Liver (tissue), 9 donors: ENCODE data around the gene PPP2R2D. TPM values are rescaled to one million over a fixed set of nuclear protein-coding genes. Genes with fewer than 3 reads are reported as not detected.

ENCODE experiments used
- DNase-seq: peaks from one replicate; pipeline ENCODE4 v3.0.0-alpha.2; 2017; ENCODE audit warnings: low spot score
- H3K27ac ChIP-seq, 2 donors: one replicate each; pipeline ENCODE4 v1.7.0; 2013; ENCODE audit warnings: inconsistent platforms in 2 of 2, low read length in 2 of 2, control low read depth in 1 of 2, low read depth in 1 of 2, mild to moderate bottlenecking in 1 of 2
- H3K27me3 ChIP-seq, 4 donors: one replicate each; pipeline versions ENCODE4 v1.6.1 to v1.7.0; 2013; ENCODE audit warnings: low read length in 3 of 4, inconsistent platforms in 1 of 4, mild to moderate bottlenecking in 1 of 4, moderate library complexity in 1 of 4; ENCODE audit not compliant: control insufficient read depth in 4 of 4, insufficient read depth in 4 of 4
- H3K36me3 ChIP-seq, 4 donors: one replicate each; pipeline versions ENCODE4 v1.6.1 to v1.7.0; 2013; ENCODE audit warnings: low read length in 3 of 4, mild to moderate bottlenecking in 3 of 4, low read depth in 1 of 4, moderate library complexity in 1 of 4; ENCODE audit not compliant: control insufficient read depth in 4 of 4, insufficient read depth in 3 of 4
- H3K4me1 ChIP-seq, 4 donors: one replicate each; pipeline versions ENCODE4 v1.6.1 to v1.7.0; 2013; ENCODE audit warnings: low read length in 3 of 4, mild to moderate bottlenecking in 3 of 4, moderate library complexity in 1 of 4; ENCODE audit not compliant: control insufficient read depth in 4 of 4, insufficient read depth in 4 of 4
- H3K4me3 ChIP-seq, 3 donors: one replicate each; pipeline versions ENCODE4 v1.6.1 to v1.7.0; 2013; ENCODE audit warnings: low read length in 3 of 3, control low read depth in 1 of 3, low read depth in 1 of 3, mild to moderate bottlenecking in 1 of 3
- H3K9ac ChIP-seq, 2 donors: one replicate each; pipeline ENCODE4 v1.7.0; 2013; ENCODE audit warnings: low read length in 2 of 2, mild to moderate bottlenecking in 2 of 2, moderate library complexity in 2 of 2, control low read depth in 1 of 2, low read depth in 1 of 2
- H3K9me3 ChIP-seq, 4 donors: one replicate each; pipeline versions ENCODE4 v1.6.1 to v1.7.0; 2013; ENCODE audit warnings: low read length in 3 of 4; ENCODE audit not compliant: control insufficient read depth in 4 of 4
- EGR1 ChIP-seq, 2 donors: IDR thresholded peaks; 2 replicates each; pipeline ENCODE4 v1.6.1; 2016 to 2018; ENCODE audit warnings: antibody characterized with exemption in 2 of 2, low read depth in 2 of 2
- FOXA1 ChIP-seq: IDR thresholded peaks from 2 replicates; pipeline ENCODE4 v1.6.1; 2016; ENCODE audit warnings: antibody characterized with exemption
- FOXA2 ChIP-seq: IDR thresholded peaks from 2 replicates; pipeline ENCODE4 v1.6.1; 2016; ENCODE audit warnings: antibody characterized with exemption
- HNF4A ChIP-seq, 2 donors: conservative IDR thresholded peaks; 2 replicates each; pipeline ENCODE4 v1.6.1; 2016; ENCODE audit warnings: antibody characterized with exemption in 2 of 2, mild to moderate bottlenecking in 2 of 2
- JUND ChIP-seq, 2 donors: IDR thresholded peaks; 2 replicates each; pipeline ENCODE4 v1.6.1; 2016; ENCODE audit warnings: antibody characterized with exemption in 2 of 2
- NR2F2 ChIP-seq: IDR thresholded peaks from 2 replicates; pipeline ENCODE4 v1.6.1; 2016; ENCODE audit warnings: antibody characterized with exemption
- RAD21 ChIP-seq, 2 donors: IDR thresholded peaks; 2 replicates each; pipeline ENCODE4 v1.6.1; 2016; ENCODE audit warnings: antibody characterized with exemption in 2 of 2, mild to moderate bottlenecking in 2 of 2
- RXRA ChIP-seq, 2 donors: IDR thresholded peaks; 2 replicates each; pipeline ENCODE4 v1.6.1; 2017 to 2018; ENCODE audit warnings: antibody characterized with exemption in 2 of 2, mild to moderate bottlenecking in 1 of 2
- SP1 ChIP-seq: IDR thresholded peaks from 2 replicates; pipeline ENCODE4 v1.6.1; 2018; ENCODE audit warnings: antibody characterized with exemption, mild to moderate bottlenecking
- YY1 ChIP-seq: IDR thresholded peaks from 2 replicates; pipeline ENCODE4 v1.6.1; 2016; ENCODE audit warnings: antibody characterized with exemption, mild to moderate bottlenecking
- WGBS: extraction: QIAGEN DNeasy Blood & Tissue Kit; methylation state at CpG from one replicate; pipeline ENCODE4 v1.1.7; 2013; 5-methylcytosine and 5-hydroxymethylcytosine counted together
- polyA plus RNA-seq, 2 donors: library from polyadenylated mRNA; stranded (reverse) in 1 of 2; unstranded in 1 of 2; fragments of 200-250 nt in 1 of 2; fragments of >200 nt in 1 of 2; fragmentation: Nextera tagmentation in 1 of 2; extraction: Ambion mirVana in 1 of 2; gene quantifications; one replicate each; pipeline versions ENCODE4 v1.2.1 to v1.2.3, GENCODE V29; 2013 to 2015
- total RNA-seq, 2 donors: library from RNA; depleted of rRNA; stranded (reverse); fragments of >200 nt; gene quantifications; one replicate each; pipeline ENCODE4 v1.2.3, GENCODE V29; 2014
- TF ChIP-seq, protein P1 (sequence below): IDR thresholded peaks from 2 replicates; pipeline ENCODE4 v1.6.1; 2016; ENCODE audit warnings: antibody characterized with exemption
- TF ChIP-seq, protein P2 (sequence below): IDR thresholded peaks from 2 replicates; pipeline ENCODE4 v1.6.1; 2016; ENCODE audit warnings: antibody characterized with exemption, mild to moderate bottlenecking
- TF ChIP-seq, protein P3 (sequence below): IDR thresholded peaks from 2 replicates; pipeline ENCODE4 v1.6.1; 2016; ENCODE audit warnings: antibody characterized with exemption
- TF ChIP-seq, protein P4 (sequence below): IDR thresholded peaks from 2 replicates; pipeline ENCODE4 v1.6.1; 2016; ENCODE audit warnings: antibody characterized with exemption
- donor health status: healthy.
- donor health status: healthy.
- donor health status: healthy.
- donor health status: healthy.
- donor health status: healthy.

The PPP2R2D gene
- total and polyA plus RNA-seq, 4 donors: 5.9 to 20.5 (median 14.3) TPM

DNA sequence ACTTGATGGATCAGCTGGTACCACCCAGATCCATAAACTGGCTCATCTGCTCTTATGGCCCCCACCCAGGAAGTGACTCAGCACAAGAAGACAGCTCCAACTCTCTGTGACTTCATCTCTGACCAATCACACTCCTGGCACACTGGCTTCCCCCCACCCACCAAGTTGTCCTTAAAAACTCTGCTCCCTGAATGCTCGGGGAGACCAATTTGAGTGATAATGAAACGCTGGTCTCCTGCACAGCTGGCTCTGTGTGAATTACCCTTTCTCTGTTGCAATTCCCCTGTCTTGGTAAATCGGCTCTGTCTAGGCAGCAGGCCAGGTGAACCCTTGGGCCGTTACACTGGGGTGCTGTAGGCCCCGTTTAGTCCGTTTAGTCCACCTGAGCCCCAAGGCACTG is 104.3 kb downstream of the PPP2R2D start:
- WGBS: 85% methylated on average over 6 of the region's 6 CpGs
- H3K9ac ChIP-seq: no peak overlapping the region
- no peak for TF ChIP-seq NR2F2
- TF ChIP-seq, protein P1, sequence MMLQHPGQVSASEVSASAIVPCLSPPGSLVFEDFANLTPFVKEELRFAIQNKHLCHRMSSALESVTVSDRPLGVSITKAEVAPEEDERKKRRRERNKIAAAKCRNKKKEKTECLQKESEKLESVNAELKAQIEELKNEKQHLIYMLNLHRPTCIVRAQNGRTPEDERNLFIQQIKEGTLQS: no peak
- TF ChIP-seq JUND (IDR thresholded peaks at IDR 0.05): no peak
- TF ChIP-seq FOXA1: no peak
- TF ChIP-seq RXRA (IDR thresholded peaks at IDR 0.05): no peak
- TF ChIP-seq, protein P2, sequence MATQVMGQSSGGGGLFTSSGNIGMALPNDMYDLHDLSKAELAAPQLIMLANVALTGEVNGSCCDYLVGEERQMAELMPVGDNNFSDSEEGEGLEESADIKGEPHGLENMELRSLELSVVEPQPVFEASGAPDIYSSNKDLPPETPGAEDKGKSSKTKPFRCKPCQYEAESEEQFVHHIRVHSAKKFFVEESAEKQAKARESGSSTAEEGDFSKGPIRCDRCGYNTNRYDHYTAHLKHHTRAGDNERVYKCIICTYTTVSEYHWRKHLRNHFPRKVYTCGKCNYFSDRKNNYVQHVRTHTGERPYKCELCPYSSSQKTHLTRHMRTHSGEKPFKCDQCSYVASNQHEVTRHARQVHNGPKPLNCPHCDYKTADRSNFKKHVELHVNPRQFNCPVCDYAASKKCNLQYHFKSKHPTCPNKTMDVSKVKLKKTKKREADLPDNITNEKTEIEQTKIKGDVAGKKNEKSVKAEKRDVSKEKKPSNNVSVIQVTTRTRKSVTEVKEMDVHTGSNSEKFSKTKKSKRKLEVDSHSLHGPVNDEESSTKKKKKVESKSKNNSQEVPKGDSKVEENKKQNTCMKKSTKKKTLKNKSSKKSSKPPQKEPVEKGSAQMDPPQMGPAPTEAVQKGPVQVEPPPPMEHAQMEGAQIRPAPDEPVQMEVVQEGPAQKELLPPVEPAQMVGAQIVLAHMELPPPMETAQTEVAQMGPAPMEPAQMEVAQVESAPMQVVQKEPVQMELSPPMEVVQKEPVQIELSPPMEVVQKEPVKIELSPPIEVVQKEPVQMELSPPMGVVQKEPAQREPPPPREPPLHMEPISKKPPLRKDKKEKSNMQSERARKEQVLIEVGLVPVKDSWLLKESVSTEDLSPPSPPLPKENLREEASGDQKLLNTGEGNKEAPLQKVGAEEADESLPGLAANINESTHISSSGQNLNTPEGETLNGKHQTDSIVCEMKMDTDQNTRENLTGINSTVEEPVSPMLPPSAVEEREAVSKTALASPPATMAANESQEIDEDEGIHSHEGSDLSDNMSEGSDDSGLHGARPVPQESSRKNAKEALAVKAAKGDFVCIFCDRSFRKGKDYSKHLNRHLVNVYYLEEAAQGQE: no peak
- TF ChIP-seq HNF4A (conservative IDR thresholded peaks at IDR 0.05): no peak
- TF ChIP-seq EGR1 (IDR thresholded peaks at IDR 0.05; ENCODE audit: low read depth in 2 of 2): no peak
- TF ChIP-seq SP1: no peak

DNA sequence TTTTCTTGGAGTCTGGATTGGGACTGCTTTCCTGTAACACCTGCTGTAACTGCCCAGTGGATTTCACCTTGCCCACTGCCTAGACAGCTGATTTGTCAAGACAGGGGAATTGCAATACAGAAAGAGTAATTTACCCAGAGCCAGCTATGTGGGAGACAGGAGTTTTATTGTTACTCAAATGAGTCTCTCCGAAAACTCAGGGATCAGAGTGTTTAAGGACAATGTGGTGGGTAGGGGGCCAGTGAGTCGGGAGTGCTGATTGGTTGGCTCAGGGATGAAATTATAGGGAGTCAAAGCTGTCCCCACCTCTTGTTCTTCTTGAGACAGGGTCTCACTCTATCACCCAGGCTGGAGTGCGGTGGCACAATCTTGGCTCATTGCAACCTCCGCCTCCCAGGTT is 106.2 kb downstream of the PPP2R2D start:
- no peak for DNase-seq
- no peak for TF ChIP-seq EGR1 (IDR thresholded peaks at IDR 0.05; ENCODE audit: low read depth in 2 of 2)
- TF ChIP-seq FOXA2: no peak
- TF ChIP-seq, protein P3, sequence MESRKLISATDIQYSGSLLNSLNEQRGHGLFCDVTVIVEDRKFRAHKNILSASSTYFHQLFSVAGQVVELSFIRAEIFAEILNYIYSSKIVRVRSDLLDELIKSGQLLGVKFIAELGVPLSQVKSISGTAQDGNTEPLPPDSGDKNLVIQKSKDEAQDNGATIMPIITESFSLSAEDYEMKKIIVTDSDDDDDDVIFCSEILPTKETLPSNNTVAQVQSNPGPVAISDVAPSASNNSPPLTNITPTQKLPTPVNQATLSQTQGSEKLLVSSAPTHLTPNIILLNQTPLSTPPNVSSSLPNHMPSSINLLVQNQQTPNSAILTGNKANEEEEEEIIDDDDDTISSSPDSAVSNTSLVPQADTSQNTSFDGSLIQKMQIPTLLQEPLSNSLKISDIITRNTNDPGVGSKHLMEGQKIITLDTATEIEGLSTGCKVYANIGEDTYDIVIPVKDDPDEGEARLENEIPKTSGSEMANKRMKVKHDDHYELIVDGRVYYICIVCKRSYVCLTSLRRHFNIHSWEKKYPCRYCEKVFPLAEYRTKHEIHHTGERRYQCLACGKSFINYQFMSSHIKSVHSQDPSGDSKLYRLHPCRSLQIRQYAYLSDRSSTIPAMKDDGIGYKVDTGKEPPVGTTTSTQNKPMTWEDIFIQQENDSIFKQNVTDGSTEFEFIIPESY: no peak
- TF ChIP-seq NR2F2: no peak
- no peak for TF ChIP-seq RAD21 (IDR thresholded peaks at IDR 0.05)
- no peak for TF ChIP-seq HNF4A (conservative IDR thresholded peaks at IDR 0.05)
- TF ChIP-seq YY1: no peak
- TF ChIP-seq JUND (IDR thresholded peaks at IDR 0.05): no peak
- no peak for TF ChIP-seq RXRA (IDR thresholded peaks at IDR 0.05)
- TF ChIP-seq, protein P4, sequence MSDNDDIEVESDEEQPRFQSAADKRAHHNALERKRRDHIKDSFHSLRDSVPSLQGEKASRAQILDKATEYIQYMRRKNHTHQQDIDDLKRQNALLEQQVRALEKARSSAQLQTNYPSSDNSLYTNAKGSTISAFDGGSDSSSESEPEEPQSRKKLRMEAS: no peak
- Histone ChIP-seq H3K4me1 (no peaks in the 10 kb centered on the region), H3K36me3 (no peaks in the 10 kb centered on the region), H3K4me3 (no peak overlapping the region), H3K9ac (no peak overlapping the region), H3K27me3 (no peaks in the 10 kb centered on the region), H3K9me3 (peaks cover 0 to 3% (median 0%) of the 10 kb centered on the region in 4 donors), H3K27ac (no peak overlapping the region)
- 93% methylated on average over 4 of the region's 4 CpGs for WGBS

More for the DNA sequence above, 104.3 kb downstream of the PPP2R2D start:
- no peak overlapping the region for H3K4me3 ChIP-seq
- peaks cover 0 to 3% (median 0%) of the 10 kb centered on the region in 4 donors for H3K9me3 ChIP-seq
- H3K36me3 ChIP-seq: no peaks in the 10 kb centered on the region
- H3K27ac ChIP-seq: no peak overlapping the region
- H3K27me3 ChIP-seq: no peaks in the 10 kb centered on the region
- H3K4me1 ChIP-seq: no peaks in the 10 kb centered on the region
- DNase-seq: no peak
